ENCODE measurements around the gene SGTA. TPM values are rescaled to one million over a fixed set of nuclear protein-coding genes. Genes with fewer than 3 reads are reported as not detected.

SGTA gene
- total RNA-seq, 2 donors from 2014 or later = 72.4 to 87.9 TPM

- Histone ChIP-seq H3K27ac (no peak overlapping the region), H3K4me3 (no peak overlapping the region), H3K36me3 (peaks cover 5 to 6% of the 10 kb centered on the region in 2 donors), H3K27me3 (replicated peaks; ENCODE audit: insufficient read depth) (no peaks in the 10 kb centered on the region), H3K4me1 (replicated peaks) (peaks cover 4% of the 10 kb centered on the region), H3K9me3 (no peaks in the 10 kb centered on the region)
- TF ChIP-seq POLR2A (IDR thresholded peaks at IDR 0.05) = no peak
- TF ChIP-seq CTCF (IDR thresholded peaks at IDR 0.05) = no peak
- no peak for TF ChIP-seq POLR2AphosphoS5 (IDR thresholded peaks at IDR 0.05)
- intact Hi-C loops (cut with DNase I) = no loop called here
- no peak for DNase-seq (ENCODE audit: low spot score)
- 66% methylated on average over 32 of the region's 35 CpGs for WGBS
Observed at GRCh38 chr19:2813235-2814160, 30.4 kb upstream of the SGTA start.

- Histone ChIP-seq H3K4me1 (replicated peaks) (peaks cover 4% of the 10 kb centered on the region), H3K27me3 (replicated peaks; ENCODE audit: insufficient read depth) (no peaks in the 10 kb centered on the region), H3K36me3 (peaks cover 6 to 11% of the 10 kb centered on the region in 2 donors), H3K9me3 (no peaks in the 10 kb centered on the region), H3K27ac (no peak overlapping the region), H3K4me3 (no peak overlapping the region)
- no peak for DNase-seq (ENCODE audit: low spot score)
- intact Hi-C loops (cut with DNase I) = no loop called here
- TF ChIP-seq CTCF (IDR thresholded peaks at IDR 0.05) (no peak), POLR2A (IDR thresholded peaks at IDR 0.05) (no peak), POLR2AphosphoS5 (IDR thresholded peaks at IDR 0.05) (no peak)
- WGBS = 89% methylated on average over 34 of the region's 37 CpGs
Observed at GRCh38 chr19:2812414-2813234, 29.6 kb upstream of the SGTA start.

GRCh38 chr19:2811735-2812413, 28.8 kb upstream of the SGTA start:
- peaks cover 6 to 15% of the 10 kb centered on the region in 2 donors for H3K36me3 ChIP-seq
- 90% methylated on average over 34 of the region's 34 CpGs for WGBS
- intact Hi-C loops (cut with DNase I) = no loop called here

GRCh38 chr19:2811221-2811722, 28.2 kb upstream of the SGTA start:
- 91% methylated on average over 20 of the region's 20 CpGs for WGBS
- H3K36me3 ChIP-seq = peaks cover 6 to 18% of the 10 kb centered on the region in 2 donors

More at GRCh38 chr19:2811735-2812413, 28.8 kb upstream of the SGTA start:
- Histone ChIP-seq H3K27ac (no peak overlapping the region), H3K4me1 (replicated peaks) (peaks cover 4% of the 10 kb centered on the region), H3K27me3 (replicated peaks; ENCODE audit: insufficient read depth) (no peaks in the 10 kb centered on the region), H3K9me3 (no peaks in the 10 kb centered on the region), H3K4me3 (no peak overlapping the region)
- no peak for TF ChIP-seq POLR2A (IDR thresholded peaks at IDR 0.05)
- TF ChIP-seq POLR2AphosphoS5 (IDR thresholded peaks at IDR 0.05) = no peak
- no peak for DNase-seq (ENCODE audit: low spot score)

More at GRCh38 chr19:2811221-2811722, 28.2 kb upstream of the SGTA start:
- Histone ChIP-seq H3K9me3 (no peaks in the 10 kb centered on the region), H3K4me3 (no peak overlapping the region), H3K27me3 (replicated peaks; ENCODE audit: insufficient read depth) (no peaks in the 10 kb centered on the region), H3K4me1 (replicated peaks) (peaks cover 4% of the 10 kb centered on the region), H3K27ac (no peak overlapping the region)
- no peak for TF ChIP-seq POLR2AphosphoS5 (IDR thresholded peaks at IDR 0.05)
- TF ChIP-seq POLR2A (IDR thresholded peaks at IDR 0.05) = no peak
- TF ChIP-seq CTCF (IDR thresholded peaks at IDR 0.05) = no peak
- intact Hi-C loops (cut with DNase I) = no loop called here
- no peak for DNase-seq (ENCODE audit: low spot score)

Measured in prostate gland (tissue), 2 donors.